H1 (cell line): ENCODE data around the gene TUBGCP5. TPM values are rescaled to one million over a fixed set of nuclear protein-coding genes. Genes with fewer than 3 reads are reported as not detected.

Experiments
- CTCF ChIA-PET: fragments of 300-600 bp; sonication (Branson Sonifier 250); formaldehyde crosslinking; loops from one replicate; lab custom pipeline; 2021; ENCODE audit not compliant: partially characterized antibody; lab: Charles Lee
- POLR2A ChIA-PET: fragments of 300-600 bp; sonication (Branson Sonifier 250); formaldehyde crosslinking; loops from one replicate; lab custom pipeline; 2021; ENCODE audit warnings: inconsistent platforms; ENCODE audit not compliant: partially characterized antibody; lab: Charles Lee
- DNase-seq, 2 experiments: peaks; one replicate each; pipeline versions ENCODE4 v3.0.0 to v3.0.0-alpha.2; 2010 to 2022; ENCODE audit warnings: low spot score in 2 of 2, low read depth in 1 of 2, mixed read lengths in 1 of 2
- FAIRE-seq: peaks from 2 replicates; lab custom pipeline; 2011; peaks lifted over from hg19 to GRCh38; lab: Jason Lieb, UNC
- H2AFZ ChIP-seq: 2 replicates; pipeline ENCODE4 v1.8.1; 2012; ENCODE audit warnings: low read length, inconsistent platforms
- H2AK5ac ChIP-seq: 2 replicates; pipeline ENCODE4 v1.6.1; 2013; ENCODE audit warnings: low read depth, low read length
- H2BK120ac ChIP-seq: replicated peaks from 2 replicates; pipeline ENCODE3; 2013; ENCODE audit warnings: low read depth, low read length, inconsistent platforms
- H2BK12ac ChIP-seq: 2 replicates; pipeline ENCODE4 v1.6.1; 2013; ENCODE audit warnings: low read depth, low read length
- H2BK15ac ChIP-seq: 2 replicates; pipeline ENCODE4 v1.6.1; 2013; ENCODE audit warnings: low read length
- H2BK20ac ChIP-seq: 2 replicates; pipeline ENCODE4 v1.6.1; 2013; ENCODE audit warnings: low read length
- H2BK5ac ChIP-seq: 2 replicates; pipeline ENCODE4 v1.6.1; 2013; ENCODE audit warnings: low read depth, low read length
- H3K14ac ChIP-seq: 2 replicates; pipeline ENCODE4 v1.6.1; 2013; ENCODE audit warnings: inconsistent platforms; ENCODE audit not compliant: insufficient read length
- H3K18ac ChIP-seq: 2 replicates; pipeline ENCODE4 v1.6.1; 2013; ENCODE audit warnings: low read length; ENCODE audit errors: extremely low read depth
- H3K23ac ChIP-seq: 2 replicates; pipeline ENCODE4 v1.6.1; 2013; ENCODE audit warnings: inconsistent platforms; ENCODE audit not compliant: insufficient read length
- H3K23me2 ChIP-seq: 2 replicates; pipeline ENCODE4 v1.6.1; 2013; ENCODE audit warnings: low read depth, low read length
- H3K27ac ChIP-seq: 2 replicates; pipeline ENCODE4 v1.6.1; 2011; ENCODE audit warnings: low read depth, low read length, inconsistent platforms
- H3K27me3 ChIP-seq, 4 experiments: replicated peaks in 1 of 4; 1 replicate in 1 of 4; 2 replicates in 3 of 4; pipeline versions ENCODE4 v1.6.1 to v1.8.1; 2011 to 2013; ENCODE audit warnings: low read length in 3 of 4, mild to moderate bottlenecking in 3 of 4, inconsistent platforms in 2 of 4, mixed read lengths in 2 of 4, moderate library complexity in 1 of 4; ENCODE audit not compliant: control insufficient read depth in 3 of 4, insufficient read depth in 3 of 4; ENCODE audit errors: extremely low read depth in 1 of 4
- H3K36me3 ChIP-seq, 4 experiments: 2 replicates each; pipeline versions ENCODE4 v1.6.1 to v1.8.1; 2011 to 2013; ENCODE audit warnings: mild to moderate bottlenecking in 4 of 4, low read length in 3 of 4, moderate library complexity in 2 of 4, control low read depth in 1 of 4, inconsistent platforms in 1 of 4; ENCODE audit not compliant: insufficient read depth in 4 of 4, control insufficient read depth in 2 of 4
- H3K4ac ChIP-seq: replicated peaks from 2 replicates; pipeline ENCODE3; 2013; ENCODE audit warnings: low read length, low read depth, mixed read lengths, inconsistent platforms; ENCODE audit not compliant: insufficient read length
- H3K4me1 ChIP-seq, 4 experiments: replicated peaks in 1 of 4; 1 replicate in 1 of 4; 2 replicates in 3 of 4; pipeline versions ENCODE4 v1.6.1 to v1.8.1; 2011 to 2013; ENCODE audit warnings: low read length in 3 of 4, inconsistent platforms in 2 of 4, mixed read lengths in 1 of 4; ENCODE audit not compliant: insufficient read depth in 4 of 4, control insufficient read depth in 3 of 4
- H3K4me2 ChIP-seq, 2 experiments: 2 replicates each; pipeline versions ENCODE4 v1.6.1 to v1.8.1; 2011 to 2013; ENCODE audit warnings: low read depth in 2 of 2, low read length in 2 of 2, control low read depth in 1 of 2, inconsistent platforms in 1 of 2, mild to moderate bottlenecking in 1 of 2; ENCODE audit not compliant: insufficient read depth in 1 of 2
- H3K4me3 ChIP-seq, 4 experiments: fragments of 200-600, 300-600 bp in 1 of 4; sonication (generic), shearing (Covaris generic), sonication (Bioruptor Twin) in 1 of 4; 2 replicates each; pipeline versions ENCODE4 v1.5.1 to v1.8.1; 2011 to 2016; ENCODE audit warnings: low read length in 4 of 4, low read depth in 3 of 4, control low read depth in 2 of 4, inconsistent platforms in 2 of 4, mild to moderate bottlenecking in 2 of 4, mixed read lengths in 1 of 4, moderate library complexity in 1 of 4; ENCODE audit not compliant: insufficient read depth in 2 of 4; ENCODE audit errors: extremely low read depth in 1 of 4
- H3K56ac ChIP-seq: replicated peaks from 2 replicates; pipeline ENCODE3; 2013; ENCODE audit warnings: low read depth, mild to moderate bottlenecking, mixed read lengths, low read length, inconsistent platforms; ENCODE audit not compliant: insufficient read length
- H3K79me1 ChIP-seq: 2 replicates; pipeline ENCODE4 v1.6.1; 2013; ENCODE audit warnings: low read depth, low read length, control low read depth
- H3K79me2 ChIP-seq, 2 experiments: 2 replicates each; pipeline versions ENCODE4 v1.6.1 to v1.8.1; 2012 to 2013; ENCODE audit warnings: low read length in 2 of 2, mild to moderate bottlenecking in 2 of 2, inconsistent platforms in 1 of 2; ENCODE audit not compliant: insufficient read depth in 2 of 2, control insufficient read depth in 1 of 2
- H3K9ac ChIP-seq, 4 experiments: replicated peaks in 1 of 4; 1 replicate in 1 of 4; 2 replicates in 3 of 4; pipeline versions ENCODE4 v1.6.1 to v1.8.1; 2011 to 2013; ENCODE audit warnings: low read depth in 3 of 4, low read length in 3 of 4, control low read depth in 2 of 4, mild to moderate bottlenecking in 2 of 4, moderate library complexity in 2 of 4, inconsistent platforms in 1 of 4; ENCODE audit errors: extremely low read depth in 1 of 4
- H3K9me3 ChIP-seq, 2 experiments: 2 replicates each; pipeline versions ENCODE4 v1.6.1 to v1.8.1; 2012 to 2013; ENCODE audit warnings: mild to moderate bottlenecking in 2 of 2, moderate library complexity in 2 of 2, control low read depth in 1 of 2, inconsistent platforms in 1 of 2, low read depth in 1 of 2, low read length in 1 of 2, mixed read lengths in 1 of 2; ENCODE audit not compliant: insufficient read depth in 2 of 2
- H4K20me1 ChIP-seq, 2 experiments: replicated peaks in 1 of 2; 2 replicates each; pipeline versions ENCODE3 to v1.8.1; 2011 to 2013; ENCODE audit warnings: inconsistent platforms in 2 of 2, low read length in 2 of 2, mild to moderate bottlenecking in 1 of 2; ENCODE audit not compliant: insufficient read depth in 2 of 2, control insufficient read depth in 1 of 2
- H4K5ac ChIP-seq: 2 replicates; pipeline ENCODE4 v1.6.1; 2013; ENCODE audit warnings: low read length, low read depth, mixed read lengths, inconsistent platforms; ENCODE audit not compliant: insufficient read length
- H4K8ac ChIP-seq: 2 replicates; pipeline ENCODE4 v1.8.0; 2013; ENCODE audit warnings: mild to moderate bottlenecking, moderate library complexity, low read length, inconsistent platforms; ENCODE audit not compliant: insufficient read depth; ENCODE audit errors: extremely low read depth
- H4K91ac ChIP-seq: replicated peaks from 2 replicates; pipeline ENCODE3; 2013; ENCODE audit warnings: low read length, mixed read lengths, inconsistent platforms; ENCODE audit not compliant: insufficient read length
- CTBP2 ChIP-seq: IDR thresholded peaks from 2 replicates; pipeline ENCODE4 v1.7.0; 2011; ENCODE audit warnings: borderline replicate concordance, mild to moderate bottlenecking, moderate library complexity, mixed read lengths, low read length; ENCODE audit not compliant: insufficient read depth, insufficient read length
- FOSL1 ChIP-seq: IDR thresholded peaks from 2 replicates; pipeline ENCODE4 v1.6.1; 2011; ENCODE audit warnings: mild to moderate bottlenecking, low read depth, low read length, moderate library complexity; ENCODE audit not compliant: insufficient read depth
- HDAC2 ChIP-seq, 2 experiments: fragments of 300-600 bp in 1 of 2; sonication (generic) in 1 of 2; IDR thresholded peaks; 2 replicates each; pipeline ENCODE4 v1.6.1; 2011 to 2012; ENCODE audit warnings: low read depth in 2 of 2, low read length in 2 of 2, mild to moderate bottlenecking in 2 of 2, moderate library complexity in 2 of 2, borderline replicate concordance in 1 of 2, inconsistent platforms in 1 of 2
- NANOG ChIP-seq: IDR thresholded peaks from 2 replicates; pipeline ENCODE4 v1.6.1; 2011; ENCODE audit warnings: low read length, low read depth, mild to moderate bottlenecking, inconsistent platforms; ENCODE audit not compliant: insufficient read depth, poor library complexity, severe bottlenecking
- SIN3A ChIP-seq, 2 experiments: IDR thresholded peaks in 1 of 2; conservative IDR thresholded peaks in 1 of 2; 2 replicates each; pipeline ENCODE4 v1.6.1; 2011 to 2012; ENCODE audit warnings: low read length in 2 of 2, improper control_type of control experiment in 1 of 2, low read depth in 1 of 2, mild to moderate bottlenecking in 1 of 2
- SIX5 ChIP-seq: IDR thresholded peaks from 2 replicates; pipeline ENCODE4 v1.6.1; 2011; ENCODE audit warnings: mild to moderate bottlenecking, low read depth, low read length
- SP4 ChIP-seq: IDR thresholded peaks from 2 replicates; pipeline ENCODE4 v1.6.1; 2012; ENCODE audit warnings: low read length, inconsistent platforms
- TAF7 ChIP-seq: optimal IDR thresholded peaks from 2 replicates; pipeline ENCODE3; 2011; ENCODE audit warnings: low read depth, mild to moderate bottlenecking, inconsistent platforms, low read length, moderate library complexity, borderline replicate concordance
- TEAD4 ChIP-seq: IDR thresholded peaks from 2 replicates; pipeline ENCODE4 v1.6.1; 2012; ENCODE audit warnings: low read depth, low read length, inconsistent platforms, mixed read lengths
- WGBS, 2 experiments: shearing (Covaris generic) in 1 of 2; methylation state at CpG; one replicate each; pipeline versions ENCODE4 v1.1.6 to v1.1.7; 2013 to 2015; ENCODE audit warnings: low lambda C conversion rate in 2 of 2, mixed read lengths in 2 of 2, inconsistent platforms in 1 of 2, low coverage in 1 of 2, missing lambda C conversion rate in 1 of 2; ENCODE audit not compliant: insufficient replicate concordance in 2 of 2, insufficient coverage in 1 of 2, insufficient read length in 1 of 2; ENCODE audit errors: extremely low coverage in 1 of 2, missing lambda C conversion rate in 1 of 2; 5-methylcytosine and 5-hydroxymethylcytosine counted together
- polyA plus RNA-seq, 7 experiments: library from polyadenylated mRNA; depleted of rRNA in 3 of 7; stranded (reverse) in 5 of 7; unstranded in 2 of 7; fragments of >200 nt in 5 of 7; fragments of 200-250 nt in 2 of 7; gene quantifications; 1 replicate in 5 of 7; 2 replicates in 1 of 7; 4 replicates in 1 of 7; pipeline versions ENCODE4 v1.2.1 to v1.2.3, GENCODE V29; 2011 to 2013; ENCODE audit warnings: missing spikeins in 2 of 7, mixed read lengths in 2 of 7
- total RNA-seq: library from RNA; stranded (reverse); fragmentation: NEBNext Ultra II Directional; extraction: Animal tissue kit (Norgen Biotek cat#: 25700); gene quantifications from 2 replicates; pipeline ENCODE4 v1.2.1, GENCODE V29; 2021
- TF ChIP-seq, protein P1 (sequence below), 3 experiments: IDR thresholded peaks; 1 replicate in 2 of 3; 2 replicates in 1 of 3; pipeline versions ENCODE4 v1.5.1 to v1.6.1; 2011; ENCODE audit warnings: low read length in 3 of 3, mild to moderate bottlenecking in 3 of 3, inconsistent platforms in 2 of 3, low read depth in 1 of 3, moderate library complexity in 1 of 3; ENCODE audit not compliant: insufficient read depth in 1 of 3; ENCODE audit errors: control extremely low read depth in 1 of 3
- TF ChIP-seq, protein P2 (sequence below): IDR thresholded peaks from 2 replicates; pipeline ENCODE4 v1.6.1; 2012; ENCODE audit warnings: inconsistent platforms

TUBGCP5 gene
- total and polyA plus RNA-seq, 2 of the 8 experiments (the other 6 are each of a cell fraction or from before 2014, with no cell fraction given), result 6.3 to 12.5 TPM

DNA sequence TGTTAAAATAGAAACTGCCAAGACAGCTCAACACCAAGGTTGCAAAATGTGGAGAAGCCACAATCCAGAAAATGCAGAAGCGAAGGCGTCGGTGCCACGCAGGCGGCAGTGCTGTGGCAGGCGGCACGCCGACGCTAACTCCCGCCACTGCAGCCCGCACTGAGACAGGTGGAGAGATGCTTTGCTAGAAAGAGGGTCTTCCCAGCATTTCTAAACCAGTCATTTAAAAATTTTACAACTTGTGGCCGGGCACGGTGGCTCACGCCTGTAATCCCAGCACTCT, 82.5 kb downstream of the TUBGCP5 start:
- peaks cover 21% of the 10 kb centered on the region for H3K79me1 ChIP-seq
- CTCF ChIA-PET, result interaction anchor here (0.7 kb wide), 1 partner anchor 79 kb away, joined by 3 read pairs; no protein-coding TSS in a partner anchor
- 95% methylated on average over 14 of the region's 14 CpGs; no CpG with 5 or more reads in 1 of the 2 experiments for WGBS, 2 experiments
- H4K8ac ChIP-seq, result no peak overlapping the region
- no peak overlapping the region for H2AK5ac ChIP-seq
- no peak overlapping the region for H4K91ac ChIP-seq
- no peak overlapping the region for H3K9ac ChIP-seq
- DNase-seq (no peak), FAIRE-seq (no peak)
- peaks cover 0 to 15% of the 10 kb centered on the region in 2 experiments; a peak in 2 of 4 replicates for H3K79me2 ChIP-seq
- no peak overlapping the region for H3K4me3 ChIP-seq
- no peaks in the 10 kb centered on the region for H3K36me3 ChIP-seq
- H3K27me3 ChIP-seq, result peaks cover 8 to 38% (median 19%) of the 10 kb centered on the region in 4 experiments
- H3K14ac ChIP-seq, result no peak overlapping the region
- no peak overlapping the region for H3K4ac ChIP-seq
- no peak overlapping the region for H3K56ac ChIP-seq
- H2AFZ ChIP-seq, result no peak overlapping the region
- no peak overlapping the region for H2BK5ac ChIP-seq
- no peak overlapping the region for H2BK15ac ChIP-seq
- POLR2A ChIA-PET, result no interaction called here
- H4K5ac ChIP-seq, result no peak overlapping the region
- peaks cover 3 to 10% (median 5%) of the 10 kb centered on the region in 4 experiments; a peak in 5 of 7 replicates for H3K4me1 ChIP-seq
- no peak overlapping the region for H3K18ac ChIP-seq
- no peak overlapping the region for H2BK20ac ChIP-seq
- no peak overlapping the region for H2BK12ac ChIP-seq
- no peak overlapping the region for H3K27ac ChIP-seq
- H3K9me3 ChIP-seq, result no peaks in the 10 kb centered on the region; a peak in 1 of 4 replicates
- no peak overlapping the region for H3K23ac ChIP-seq
- H2BK120ac ChIP-seq, result no peak overlapping the region
- H3K23me2 ChIP-seq, result no peaks in the 10 kb centered on the region
- no peak overlapping the region for H3K4me2 ChIP-seq
- H4K20me1 ChIP-seq, result peaks cover 42 to 46% of the 10 kb centered on the region in 2 experiments
- TF ChIP-seq, protein P1, sequence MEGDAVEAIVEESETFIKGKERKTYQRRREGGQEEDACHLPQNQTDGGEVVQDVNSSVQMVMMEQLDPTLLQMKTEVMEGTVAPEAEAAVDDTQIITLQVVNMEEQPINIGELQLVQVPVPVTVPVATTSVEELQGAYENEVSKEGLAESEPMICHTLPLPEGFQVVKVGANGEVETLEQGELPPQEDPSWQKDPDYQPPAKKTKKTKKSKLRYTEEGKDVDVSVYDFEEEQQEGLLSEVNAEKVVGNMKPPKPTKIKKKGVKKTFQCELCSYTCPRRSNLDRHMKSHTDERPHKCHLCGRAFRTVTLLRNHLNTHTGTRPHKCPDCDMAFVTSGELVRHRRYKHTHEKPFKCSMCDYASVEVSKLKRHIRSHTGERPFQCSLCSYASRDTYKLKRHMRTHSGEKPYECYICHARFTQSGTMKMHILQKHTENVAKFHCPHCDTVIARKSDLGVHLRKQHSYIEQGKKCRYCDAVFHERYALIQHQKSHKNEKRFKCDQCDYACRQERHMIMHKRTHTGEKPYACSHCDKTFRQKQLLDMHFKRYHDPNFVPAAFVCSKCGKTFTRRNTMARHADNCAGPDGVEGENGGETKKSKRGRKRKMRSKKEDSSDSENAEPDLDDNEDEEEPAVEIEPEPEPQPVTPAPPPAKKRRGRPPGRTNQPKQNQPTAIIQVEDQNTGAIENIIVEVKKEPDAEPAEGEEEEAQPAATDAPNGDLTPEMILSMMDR (IDR thresholded peaks at IDR 0.05; ENCODE audit: control extremely low read depth in 1 of 3, insufficient read depth in 1 of 3, low read depth in 1 of 3, low read length in 3 of 3), result no peak
- TF ChIP-seq SP4, result no peak
- no peak for TF ChIP-seq FOSL1
- no peak for TF ChIP-seq SIN3A (conservative IDR thresholded peaks at IDR 0.05 in 1 of 2, IDR thresholded peaks at IDR 0.05 in 1 of 2; ENCODE audit: low read depth in 1 of 2, low read length in 2 of 2)
- no peak for TF ChIP-seq HDAC2 (IDR thresholded peaks at IDR 0.05; ENCODE audit: borderline replicate concordance in 1 of 2, low read depth in 2 of 2, low read length in 2 of 2)
- no peak for TF ChIP-seq SIX5
- TF ChIP-seq, protein P2, sequence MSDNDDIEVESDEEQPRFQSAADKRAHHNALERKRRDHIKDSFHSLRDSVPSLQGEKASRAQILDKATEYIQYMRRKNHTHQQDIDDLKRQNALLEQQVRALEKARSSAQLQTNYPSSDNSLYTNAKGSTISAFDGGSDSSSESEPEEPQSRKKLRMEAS, result no peak
- TF ChIP-seq TEAD4, result no peak
- TF ChIP-seq TAF7, result no peak
- no peak for TF ChIP-seq NANOG
- no peak for TF ChIP-seq CTBP2
